ENCODE measurements around the gene STK32C. TPM values are rescaled to one million over a fixed set of nuclear protein-coding genes. Genes with fewer than 3 reads are reported as not detected.

The STK32C gene
- total and polyA plus RNA-seq, 2 of the 4 experiments (the other 2 are of a cell fraction), result 5.0 to 8.3 TPM

- no peak overlapping the region for H4K5ac ChIP-seq (ENCODE audit: low read depth, low read length)
- H2AFZ ChIP-seq (replicated peaks; ENCODE audit: low read length, poor library complexity), result peak overlapping the region; percentile 1
- no peak overlapping the region for H3K56ac ChIP-seq (ENCODE audit: extremely low read depth, insufficient read depth, low read length)
- H2BK120ac ChIP-seq (ENCODE audit: low read depth, low read length), result no peak overlapping the region
- ATAC-seq (ENCODE audit: low read depth) (no peak), DNase-seq (no peak)
- peaks cover 3% of the 10 kb centered on the region for H3K27me3 ChIP-seq (ENCODE audit: control insufficient read depth, insufficient read depth, low read length)
- no peak overlapping the region for H3K9ac ChIP-seq (ENCODE audit: low read depth, low read length)
- no TSS peak for BruUV-seq (replicated peaks)
- H3K4me3 ChIP-seq (ENCODE audit: insufficient read depth, low read depth, low read length), result no peak overlapping the region
- intact Hi-C loops (cut with micrococcal nuclease) (loop anchor here (5.0 kb wide), 1 partner anchor 36 kb away; the partner anchor contains the start of gene STK32C), in situ Hi-C loops (cut with MboI; ENCODE audit: low sequenced_read_pairs) (no loop called here), dilution Hi-C loops (cut with HindIII; ENCODE audit: low sequenced_read_pairs, unreplicated experiment) (no loop called here)
- H2BK5ac ChIP-seq (ENCODE audit: low read depth, low read length, poor library complexity, severe bottlenecking), result no peak overlapping the region
- H3K18ac ChIP-seq (ENCODE audit: low read depth, low read length), result no peak overlapping the region
- WGBS, 2 experiments (ENCODE audit: extremely low coverage in 2 of 2, insufficient read length in 1 of 2), result 76% methylated on average over 7 of the region's 27 CpGs; no CpG with 5 or more reads in 1 of the 2 experiments
- H3K4ac ChIP-seq (ENCODE audit: low read depth, low read length), result no peak overlapping the region
- H3K4me1 ChIP-seq (ENCODE audit: control insufficient read depth, insufficient read depth, low read length), result peaks cover 6% of the 10 kb centered on the region; the same call in 1 of the 2 replicates
- CTCF ChIA-PET, result no interaction called here
- no peak overlapping the region for H2BK15ac ChIP-seq (ENCODE audit: low read depth, low read length)
- H3K23ac ChIP-seq (ENCODE audit: low read depth, low read length), result no peak overlapping the region
- H3K79me1 ChIP-seq (ENCODE audit: low read depth in 1 of 2, low read length in 2 of 2), result no peaks in the 10 kb centered on the region
- H3K14ac ChIP-seq (replicated peaks; ENCODE audit: low read depth, low read length), result no peak overlapping the region
- H3K9me3 ChIP-seq (ENCODE audit: control insufficient read depth, insufficient read depth, low read length), result no peaks in the 10 kb centered on the region
- POLR2A ChIA-PET (ENCODE audit: unreplicated experiment), result no interaction called here
- no peak overlapping the region for H4K8ac ChIP-seq (ENCODE audit: low read depth in 2 of 2, low read length in 2 of 2)
- H2BK20ac ChIP-seq (ENCODE audit: low read depth, low read length), result no peak overlapping the region
- no peak overlapping the region; the same call in 1 of the 2 replicates for H3K4me2 ChIP-seq (ENCODE audit: low read depth, low read length)
- H3K27ac ChIP-seq (ENCODE audit: insufficient read depth, low read length), result no peak overlapping the region
- no peak overlapping the region for H2AK5ac ChIP-seq (ENCODE audit: low read depth, low read length)
- peaks cover 9% of the 10 kb centered on the region for H4K20me1 ChIP-seq (ENCODE audit: insufficient read depth, low read length)
- H4K91ac ChIP-seq (ENCODE audit: insufficient read depth, low read depth, low read length), result no peak overlapping the region
- no peaks in the 10 kb centered on the region for H3K36me3 ChIP-seq (ENCODE audit: control insufficient read depth, insufficient read depth, low read length)
- peaks cover 3% of the 10 kb centered on the region; the same call in 1 of the 2 replicates for H3K9me1 ChIP-seq (ENCODE audit: insufficient read depth, low read length)
- peak overlapping the region; percentile 10 for H2AK9ac ChIP-seq (replicated peaks; ENCODE audit: low read depth, low read length, poor library complexity)
- TF ChIP-seq ELK1 (IDR thresholded peaks at IDR 0.05; ENCODE audit: borderline replicate concordance, low read depth, low read length) (no peak), NFE2L2 (IDR thresholded peaks at IDR 0.05; ENCODE audit: low read depth, low read length) (no peak), USF2 (IDR thresholded peaks at IDR 0.05; ENCODE audit: low read depth, low read length) (no peak), MXI1 (IDR thresholded peaks at IDR 0.05; ENCODE audit: borderline replicate concordance, low read depth, low read length) (no peak), FOS (IDR thresholded peaks at IDR 0.05; ENCODE audit: low read depth, low read length) (no peak), POLR2A (IDR thresholded peaks at IDR 0.05; ENCODE audit: low read depth, low read length) (no peak), RCOR1 (IDR thresholded peaks at IDR 0.05; ENCODE audit: insufficient replicate concordance, low read length) (no peak), BHLHE40 (IDR thresholded peaks at IDR 0.05; ENCODE audit: low read depth, low read length) (no peak), CEBPB (IDR thresholded peaks at IDR 0.05; ENCODE audit: low read depth, low read length) (no peak), CTCF (conservative IDR thresholded peaks at IDR 0.05; ENCODE audit: low read depth, low read length) (no peak), SMC3 (IDR thresholded peaks at IDR 0.05; ENCODE audit: low read depth, low read length) (no peak), MAZ (IDR thresholded peaks at IDR 0.05; ENCODE audit: borderline replicate concordance, low read depth, low read length) (no peak), RFX5 (IDR thresholded peaks at IDR 0.05; ENCODE audit: low read depth, low read length) (no peak), CHD1 (IDR thresholded peaks at IDR 0.05; ENCODE audit: low read depth, low read length) (no peak), MAFK (IDR thresholded peaks at IDR 0.05; ENCODE audit: low read depth, low read length) (no peak)
Measured at GRCh38 chr10:132271458-132272230, 36.1 kb downstream of the STK32C start.
